NCI-H2107 treated with DMSO at 0.1 percent for 48 hours (cell line): Measurements from ENCODE around the gene RAB4A.
A peak's percentile ranks its signal among the peaks of the same experiment; 100 is the strongest.
"Not testable (repeated sequence)": the region's sequence is repeated elsewhere in the genome, so short reads cannot be mapped to it uniquely, and the experiment has no call there.

Experiments
- DNase-seq: peaks from one replicate; lab custom pipeline; 2025; ENCODE audit not compliant: unreplicated experiment; lab: John Stamatoyannopoulos, UW

RAB4A gene

GRCh38 chr1:229271448-229272159 lies 693 bp downstream of the RAB4A start:
- DNase-seq = peak; percentile 24

GRCh38 chr1:229272164-229273158 lies 1.6 kb downstream of the RAB4A start:
- no peak for DNase-seq

- no peak for DNase-seq
Observed at GRCh38 chr1:229273507-229274232, 2.8 kb downstream of the RAB4A start.

GRCh38 chr1:229275005-229275404 lies 4.1 kb downstream of the RAB4A start:
- no peak for DNase-seq

- no peak for DNase-seq
Observed at GRCh38 chr1:229278120-229278741, 7.3 kb downstream of the RAB4A start.

- DNase-seq = no peak
Observed at GRCh38 chr1:229279242-229279641, 8.3 kb downstream of the RAB4A start.

DNA sequence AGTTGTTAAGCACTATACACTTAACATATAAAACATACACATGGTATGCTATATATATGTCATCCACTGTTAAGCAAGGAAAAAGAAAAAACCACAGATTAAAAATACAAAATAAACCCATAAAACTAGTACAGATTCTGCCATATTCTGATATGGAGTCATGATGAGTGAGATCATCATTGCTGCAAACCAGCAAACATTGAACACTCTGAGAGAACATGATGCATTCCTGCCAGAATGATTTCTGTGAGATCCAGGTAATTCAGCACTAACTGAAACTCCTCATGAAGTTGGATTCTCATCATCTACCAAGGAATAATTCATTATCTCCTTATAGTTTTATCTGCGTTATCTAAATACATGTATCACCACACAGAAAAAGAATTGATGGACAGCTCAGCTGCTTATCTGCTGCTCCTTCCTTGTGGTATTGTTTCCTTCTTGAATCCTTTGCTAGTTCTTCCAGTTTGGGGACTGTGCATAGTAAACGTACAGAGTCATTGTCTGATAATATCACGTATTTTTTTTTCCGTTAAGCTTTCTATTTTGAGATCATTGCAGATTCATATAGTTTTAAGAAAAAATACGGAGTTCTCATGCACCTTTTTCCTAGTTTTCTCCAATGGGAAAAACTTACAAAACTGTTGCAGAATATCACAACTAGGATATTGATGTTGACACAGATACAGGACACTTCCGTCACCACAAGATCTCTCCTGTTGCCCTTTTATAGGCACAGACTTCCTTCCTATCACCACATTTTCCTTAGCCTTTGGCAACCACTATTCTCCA lies 9.3 kb downstream of the RAB4A start:
- DNase-seq = no peak

DNA sequence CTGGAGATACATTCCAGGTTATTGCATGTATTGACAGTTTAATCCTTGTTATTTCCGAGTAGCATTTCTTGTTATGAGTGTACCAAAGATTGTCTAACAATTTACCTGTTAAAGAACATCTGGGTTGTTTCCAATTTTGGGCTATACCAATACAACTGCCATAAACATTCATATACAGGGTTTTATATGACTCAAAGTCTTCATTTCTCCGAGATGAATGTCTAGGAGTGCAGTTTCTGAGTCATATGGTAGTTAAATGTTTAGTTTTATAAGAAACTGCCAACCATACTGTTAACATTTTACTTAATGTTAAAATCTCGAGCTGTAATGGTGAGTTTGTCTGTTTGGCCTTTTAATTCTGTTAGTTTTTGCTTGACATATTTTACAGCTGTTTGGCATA lies 10.0 kb downstream of the RAB4A start:
- no peak for DNase-seq

DNA sequence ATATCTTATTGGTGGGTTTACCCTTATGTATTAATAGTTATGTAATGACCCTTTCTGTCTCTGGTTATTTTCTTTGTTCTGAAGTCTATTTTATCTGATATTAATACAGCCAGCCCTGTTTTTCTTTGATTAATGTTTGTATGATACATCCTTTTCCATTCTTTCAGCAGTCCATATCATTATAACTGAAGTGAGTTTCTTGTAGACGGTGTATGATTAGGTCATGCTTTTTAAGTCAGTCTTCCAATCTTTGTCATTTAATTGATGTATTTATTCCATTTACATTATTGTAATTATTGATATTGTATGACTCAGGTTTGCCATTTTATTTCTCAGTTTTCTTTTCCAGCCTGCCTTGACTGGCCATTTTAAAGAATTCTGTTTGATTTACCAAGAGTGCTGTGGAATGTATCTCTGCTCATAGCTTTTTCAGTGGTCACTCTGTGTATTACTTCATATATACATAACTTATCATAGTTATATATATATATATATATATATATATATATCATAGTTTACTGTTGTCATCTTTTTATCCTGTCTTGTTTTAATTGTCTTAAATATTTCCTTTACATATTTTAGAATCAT lies 10.5 kb downstream of the RAB4A start:
- DNase-seq = no peak

DNA sequence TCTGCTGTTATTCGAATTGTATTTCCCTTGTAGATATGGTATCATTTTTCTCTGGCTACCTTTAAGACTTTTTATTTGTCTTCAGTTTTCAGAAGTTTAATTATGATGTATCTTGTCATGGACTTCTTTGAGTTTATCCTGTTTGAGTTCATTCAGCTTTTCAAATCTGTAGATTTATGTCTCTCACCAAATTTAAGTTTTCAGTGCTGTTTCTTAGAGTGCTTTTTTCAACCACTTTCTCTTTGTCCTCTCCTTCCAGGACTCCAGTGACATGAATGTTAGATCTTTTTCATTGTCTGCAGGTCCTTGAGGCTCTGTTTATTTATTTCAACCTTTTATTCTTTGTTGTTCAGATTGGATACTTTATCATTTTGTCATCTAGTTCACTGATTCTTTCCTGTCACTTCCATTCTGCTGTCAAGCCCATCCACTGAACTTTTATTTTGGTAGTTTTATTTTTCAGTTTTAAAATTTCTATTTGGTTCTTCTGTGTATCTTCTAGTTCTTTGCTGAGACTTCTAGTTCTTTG lies 11.4 kb downstream of the RAB4A start:
- DNase-seq = no peak

GRCh38 chr1:229283183-229283611 lies 12.3 kb downstream of the RAB4A start:
- no peak for DNase-seq

- no peak for DNase-seq
Observed at GRCh38 chr1:229284887-229285286, 14.0 kb downstream of the RAB4A start.

- DNase-seq = no peak
Observed at GRCh38 chr1:229285440-229285839, 14.5 kb downstream of the RAB4A start.

GRCh38 chr1:229286099-229286766 lies 15.3 kb downstream of the RAB4A start:
- no peak for DNase-seq

DNA sequence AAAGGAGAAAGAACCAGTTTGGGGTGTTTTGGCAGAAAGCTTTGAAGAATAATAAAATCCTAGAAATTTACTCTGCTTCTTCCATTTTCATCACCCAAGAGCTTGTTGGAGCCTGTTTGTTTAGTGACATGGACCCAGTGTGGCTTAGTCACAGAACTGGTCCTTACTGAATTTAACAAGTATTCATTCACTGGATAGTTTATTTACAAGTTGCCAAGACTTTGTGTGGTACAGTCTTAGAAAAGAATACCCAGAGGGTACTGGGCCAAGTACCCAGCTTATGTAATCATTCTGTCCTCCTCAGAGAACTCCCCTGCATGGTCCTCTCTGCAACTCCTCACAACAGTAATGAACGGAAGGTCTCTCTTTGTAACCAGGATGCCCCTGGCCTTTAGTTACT lies 16.4 kb downstream of the RAB4A start:
- no peak for DNase-seq

DNA sequence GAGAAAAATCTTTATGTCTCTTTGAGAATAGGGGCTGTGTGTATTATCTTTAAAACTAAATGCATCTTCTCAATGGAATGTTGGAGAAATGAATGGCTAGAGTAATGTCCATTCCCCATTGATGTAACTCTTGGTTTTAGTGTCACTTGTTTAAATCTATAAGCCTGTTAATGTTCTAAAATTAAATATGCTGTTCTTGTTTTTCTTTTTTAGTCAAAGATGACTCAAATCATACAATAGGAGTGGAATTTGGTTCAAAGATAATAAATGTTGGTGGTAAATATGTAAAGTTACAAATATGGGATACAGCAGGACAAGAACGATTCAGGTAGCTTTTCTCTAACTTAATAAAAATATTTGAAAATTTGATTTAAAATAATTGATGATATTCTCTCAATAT lies 17.6 kb downstream of the RAB4A start:
- DNase-seq = no peak

- DNase-seq = not testable (repeated sequence)
Observed at GRCh38 chr1:229291686-229292085, 20.8 kb downstream of the RAB4A start.

DNA sequence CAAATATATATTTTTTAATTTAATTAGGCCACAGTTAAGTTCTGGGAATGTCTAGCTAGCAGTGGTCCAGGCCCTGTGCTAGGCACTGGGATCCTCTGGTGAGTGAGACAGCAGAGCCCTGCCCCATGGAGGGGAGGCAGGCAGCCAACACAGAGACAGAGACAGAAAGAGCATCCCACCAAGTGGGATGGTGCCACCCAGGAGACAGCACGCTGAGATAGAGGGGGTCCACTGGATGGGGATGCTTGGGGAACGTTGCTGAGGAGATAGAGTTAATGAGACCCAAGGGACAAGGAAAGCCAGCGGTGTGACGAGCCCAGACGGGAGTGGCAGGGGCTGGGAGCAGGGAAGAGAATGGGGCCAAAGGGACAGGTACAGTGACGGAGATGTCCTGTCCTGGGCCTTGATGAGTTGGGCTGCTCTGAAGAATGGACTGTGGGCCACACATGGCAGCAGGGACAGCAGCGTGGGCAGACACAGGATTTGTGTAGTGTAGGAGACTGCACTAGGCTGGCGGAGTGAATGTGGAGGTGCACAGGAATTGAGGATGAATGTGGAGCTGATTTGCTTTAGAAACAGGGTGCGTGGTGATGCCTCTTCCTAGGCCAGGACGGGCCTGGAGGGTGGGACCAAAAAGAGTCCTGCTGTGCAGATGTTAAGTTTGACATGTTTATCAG lies 22.8 kb downstream of the RAB4A start:
- no peak for DNase-seq
